Coronary artery (tissue), 2 donors: Measurements from ENCODE around the gene MEF2B.

Source experiments
- DNase-seq: peaks from one replicate; pipeline ENCODE4 v3.0.0-alpha.2; 2017; ENCODE audit warnings: low spot score
- H3K27ac ChIP-seq, 2 donors: fragments of 200-600 bp; sonication (generic); one replicate each; pipeline ENCODE4 v1.5.1; 2016 to 2019
- H3K4me3 ChIP-seq: fragments of 200-600 bp; sonication (generic); 2 replicates; pipeline ENCODE4 v1.5.1; 2016; ENCODE audit warnings: mild to moderate bottlenecking, moderate library complexity
- CTCF ChIP-seq: fragments of 200-600 bp; sonication (generic); IDR thresholded peaks from one replicate; pipeline ENCODE4 v1.5.1; 2019; ENCODE audit warnings: antibody characterized with exemption

MEF2B gene

GRCh38 chr19:19213426-19214158 lies 43.5 kb upstream of the MEF2B start:
- no peak for TF ChIP-seq CTCF
- DNase-seq: no peak
- no peak overlapping the region for H3K27ac ChIP-seq
- no peak overlapping the region for H3K4me3 ChIP-seq

- no peak for TF ChIP-seq CTCF
- no peak overlapping the region for H3K27ac ChIP-seq
Measured at GRCh38 chr19:19212916-19213315, 42.9 kb upstream of the MEF2B start.

GRCh38 chr19:19211499-19212420 lies 41.7 kb upstream of the MEF2B start, which contains the start of gene NCAN:
TSS of gene NCAN (plus strand) at chr19:19211958. CDS start at chr19:19216954, 4,996 bp downstream.
- Histone ChIP-seq H3K27ac (no peak within 1 kb of the TSS), H3K4me3 (no peak within 1 kb of the TSS)
- no peak for DNase-seq
- TF ChIP-seq CTCF: no peak

More at GRCh38 chr19:19212916-19213315, 42.9 kb upstream of the MEF2B start:
- no peak overlapping the region for H3K4me3 ChIP-seq
- no peak for DNase-seq

GRCh38 chr19:19209372-19209771 lies 39.3 kb upstream of the MEF2B start:
- Histone ChIP-seq H3K4me3 (no peak overlapping the region), H3K27ac (no peak overlapping the region)
- no peak for DNase-seq
- TF ChIP-seq CTCF: no peak

GRCh38 chr19:19207637-19208572 lies 37.8 kb upstream of the MEF2B start:
- DNase-seq: no peak
- H3K27ac ChIP-seq: no peak overlapping the region
- no peak overlapping the region for H3K4me3 ChIP-seq
- TF ChIP-seq CTCF: no peak

- TF ChIP-seq CTCF: no peak
Measured at GRCh38 chr19:19206938-19207337, 36.9 kb upstream of the MEF2B start.

More at GRCh38 chr19:19206938-19207337, 36.9 kb upstream of the MEF2B start:
- no peak for DNase-seq
- Histone ChIP-seq H3K27ac (no peak overlapping the region), H3K4me3 (no peak overlapping the region)
